WTC11 (cell line): Measurements from ENCODE around the gene NTN4. TPM values are rescaled to one million over a fixed set of nuclear protein-coding genes. Genes with fewer than 3 reads are reported as not detected.

Source experiments
- ATAC-seq: fragments of 200-7000 bp; cut with Tn5 transposase; 2 replicates; pipeline ENCODE4 v1.10.0; 2021; ENCODE audit warnings: mild to moderate bottlenecking, moderate library complexity
- CTCF ChIA-PET: fragments of 300-600 bp; sonication (Branson Sonifier 250); formaldehyde crosslinking; loops from one replicate; lab custom pipeline; 2021; ENCODE audit warnings: antibody characterized with exemption; lab: Charles Lee
- POLR2A ChIA-PET: fragments of 350-600 bp; sonication (Branson Sonifier 250); formaldehyde crosslinking; loops from one replicate; lab custom pipeline; 2021; ENCODE audit warnings: antibody characterized with exemption; lab: Charles Lee
- DNase-seq: peaks from one replicate; pipeline ENCODE4 v3.0.0; 2021; ENCODE audit warnings: low spot score
- H3K27ac Mint-ChIP-seq: 2 replicates; pipeline ENCODE4 v1.8.0; 2021; ENCODE audit warnings: mixed read lengths
- H3K27me3 Mint-ChIP-seq: 2 replicates; pipeline ENCODE4 v1.8.0; 2021; ENCODE audit warnings: low read depth, mild to moderate bottlenecking, moderate library complexity, mixed read lengths
- H3K36me3 Mint-ChIP-seq: 2 replicates; pipeline ENCODE4 v1.8.0; 2021; ENCODE audit warnings: mixed read lengths
- H3K4me1 Mint-ChIP-seq: 2 replicates; pipeline ENCODE4 v1.8.0; 2022; ENCODE audit warnings: mixed read lengths
- H3K4me3 Mint-ChIP-seq: 2 replicates; pipeline ENCODE4 v1.8.0; 2021; ENCODE audit warnings: mild to moderate bottlenecking, moderate library complexity, mixed read lengths
- H3K9me3 Mint-ChIP-seq: 2 replicates; pipeline ENCODE4 v1.8.0; 2021; ENCODE audit warnings: mixed read lengths
- CBFB ChIP-seq: sonication (generic); formaldehyde crosslinking; IDR thresholded peaks from 2 replicates; pipeline ENCODE4 v1.8.1; 2022; ENCODE audit warnings: mild to moderate bottlenecking, low read depth, missing genetic modification reagents
- ELF4 ChIP-seq: sonication (generic); formaldehyde crosslinking; IDR thresholded peaks from 2 replicates; pipeline ENCODE4 v1.8.1; 2022; ENCODE audit warnings: low read depth, mild to moderate bottlenecking, moderate library complexity, missing genetic modification reagents
- ESRRA ChIP-seq: sonication (generic); formaldehyde crosslinking; IDR thresholded peaks from 2 replicates; pipeline ENCODE4 v1.8.1; 2022; ENCODE audit warnings: mild to moderate bottlenecking, missing genetic modification reagents, borderline replicate concordance
- ETV6 ChIP-seq: sonication (generic); formaldehyde crosslinking; IDR thresholded peaks from 2 replicates; pipeline ENCODE4 v1.8.1; 2022; ENCODE audit warnings: mild to moderate bottlenecking, missing genetic modification reagents
- FOXK1 ChIP-seq: sonication (generic); formaldehyde crosslinking; IDR thresholded peaks from 2 replicates; pipeline ENCODE4 v1.8.0; 2022; ENCODE audit warnings: mild to moderate bottlenecking, moderate library complexity, missing genetic modification reagents
- GRHL2 ChIP-seq: fragments of 250-450 bp; sonication (Bioruptor Pico); IDR thresholded peaks from 2 replicates; pipeline ENCODE4 v1.8.0; 2022; ENCODE audit warnings: mild to moderate bottlenecking, moderate library complexity; ENCODE audit not compliant: insufficient replicate concordance, severe bottlenecking
- JAZF1 ChIP-seq: fragments of 250-450 bp; sonication (Bioruptor Pico); IDR thresholded peaks from 2 replicates; pipeline ENCODE4 v1.9.0; 2021; ENCODE audit warnings: moderate library complexity, mild to moderate bottlenecking, inconsistent platforms
- NR2C2 ChIP-seq: sonication (generic); formaldehyde crosslinking; IDR thresholded peaks from 2 replicates; pipeline ENCODE4 v1.8.0; 2022; ENCODE audit warnings: mild to moderate bottlenecking, missing genetic modification reagents
- PRRX2 ChIP-seq: fragments of 250-450 bp; sonication (Bioruptor Pico); IDR thresholded peaks from 2 replicates; pipeline ENCODE4 v1.8.0; 2021; ENCODE audit warnings: mild to moderate bottlenecking
- SP1 ChIP-seq: sonication (generic); formaldehyde crosslinking; conservative IDR thresholded peaks from 2 replicates; pipeline ENCODE4 v1.8.1; 2022; ENCODE audit warnings: missing genetic modification reagents
- ZBTB21 ChIP-seq: sonication (generic); formaldehyde crosslinking; IDR thresholded peaks from 2 replicates; pipeline ENCODE4 v1.8.1; 2023; ENCODE audit warnings: mild to moderate bottlenecking, missing genetic modification reagents, borderline replicate concordance
- total RNA-seq: library from RNA; stranded (reverse); gene quantifications from 3 replicates; pipeline ENCODE4 v1.2.3, GENCODE V29; 2021
- TF ChIP-seq, protein P1 (sequence below): fragments of 250-450 bp; sonication (Bioruptor Pico); conservative IDR thresholded peaks from 2 replicates; pipeline ENCODE4 v1.9.0; 2021; ENCODE audit warnings: mild to moderate bottlenecking
- TF ChIP-seq, protein P2 (sequence below): sonication (generic); formaldehyde crosslinking; IDR thresholded peaks from 2 replicates; pipeline ENCODE4 v1.8.0; 2022; ENCODE audit warnings: mild to moderate bottlenecking, missing genetic modification reagents
- TF ChIP-seq, protein P3 (sequence below): sonication (generic); formaldehyde crosslinking; IDR thresholded peaks from 2 replicates; pipeline ENCODE4 v1.8.0; 2023; ENCODE audit warnings: missing genetic modification reagents
- TF ChIP-seq, protein P4 (sequence below): sonication (generic); formaldehyde crosslinking; IDR thresholded peaks from 2 replicates; pipeline ENCODE4 v1.8.1; 2023; ENCODE audit warnings: mild to moderate bottlenecking, moderate library complexity, missing genetic modification reagents
- TF ChIP-seq, protein P5 (sequence below): fragments of 250-450 bp; sonication (Bioruptor Pico); IDR thresholded peaks from 2 replicates; pipeline ENCODE4 v1.9.0; 2021; ENCODE audit warnings: mild to moderate bottlenecking

The NTN4 gene
- total RNA-seq, 1 experiment from 2014 or later = 2.7 TPM

DNA sequence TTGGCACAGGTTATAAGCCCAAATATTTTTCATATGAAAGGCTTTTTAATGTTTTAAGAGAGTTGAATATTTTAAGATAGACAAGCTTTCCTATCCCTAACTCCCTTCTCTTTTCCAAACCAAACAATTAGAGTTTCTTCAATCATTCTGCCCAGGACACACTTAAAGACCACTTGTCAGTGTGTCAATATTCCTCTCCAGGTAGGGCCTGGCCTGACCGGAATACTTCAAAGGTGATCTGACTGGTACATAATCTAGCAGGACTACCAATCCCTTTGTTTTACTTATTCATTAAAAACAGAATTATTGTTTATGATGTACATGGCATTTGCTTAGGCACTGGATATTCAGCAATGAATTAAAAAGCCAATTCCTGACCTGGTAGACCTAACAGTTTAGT lies 44.0 kb upstream of the NTN4 start (continued):
- TF ChIP-seq, protein P1, sequence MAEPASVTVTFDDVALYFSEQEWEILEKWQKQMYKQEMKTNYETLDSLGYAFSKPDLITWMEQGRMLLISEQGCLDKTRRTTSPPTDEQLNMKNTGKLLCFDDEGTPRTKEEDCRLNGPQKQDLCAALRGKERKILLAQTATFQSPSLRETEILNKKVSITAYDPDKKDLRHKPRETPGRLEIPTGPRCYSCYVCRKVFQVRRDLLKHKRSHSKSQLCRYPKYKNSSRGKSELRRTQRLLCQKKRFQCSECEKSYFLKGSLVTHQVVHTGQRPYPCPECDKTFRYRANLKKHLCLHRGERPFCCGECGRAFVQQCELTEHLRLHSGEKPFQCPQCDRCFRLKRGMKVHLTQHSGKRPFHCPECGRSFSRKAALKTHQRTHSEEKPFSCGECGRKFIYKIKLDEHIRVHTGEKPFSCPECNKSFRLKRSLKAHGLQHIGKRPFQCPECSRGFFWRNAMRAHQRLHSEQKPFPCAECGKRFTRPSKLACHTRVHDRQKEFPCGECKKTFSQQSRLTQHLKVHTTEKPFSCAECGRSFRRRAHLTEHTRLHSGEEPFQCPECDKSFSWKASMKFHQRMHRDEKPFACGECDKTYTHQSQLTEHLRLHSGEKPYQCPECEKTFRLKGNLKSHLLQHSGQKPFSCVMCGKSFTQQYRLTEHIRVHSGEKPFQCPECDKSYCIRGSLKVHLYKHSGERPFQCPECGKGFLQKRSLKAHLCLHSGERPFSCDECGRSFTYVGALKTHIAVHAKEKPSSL (CRISPR knock-in tag) = no peak
- TF ChIP-seq ESRRA (CRISPR knock-in tag) = no peak
- TF ChIP-seq, all 79 proteins: peak for 0

DNA sequence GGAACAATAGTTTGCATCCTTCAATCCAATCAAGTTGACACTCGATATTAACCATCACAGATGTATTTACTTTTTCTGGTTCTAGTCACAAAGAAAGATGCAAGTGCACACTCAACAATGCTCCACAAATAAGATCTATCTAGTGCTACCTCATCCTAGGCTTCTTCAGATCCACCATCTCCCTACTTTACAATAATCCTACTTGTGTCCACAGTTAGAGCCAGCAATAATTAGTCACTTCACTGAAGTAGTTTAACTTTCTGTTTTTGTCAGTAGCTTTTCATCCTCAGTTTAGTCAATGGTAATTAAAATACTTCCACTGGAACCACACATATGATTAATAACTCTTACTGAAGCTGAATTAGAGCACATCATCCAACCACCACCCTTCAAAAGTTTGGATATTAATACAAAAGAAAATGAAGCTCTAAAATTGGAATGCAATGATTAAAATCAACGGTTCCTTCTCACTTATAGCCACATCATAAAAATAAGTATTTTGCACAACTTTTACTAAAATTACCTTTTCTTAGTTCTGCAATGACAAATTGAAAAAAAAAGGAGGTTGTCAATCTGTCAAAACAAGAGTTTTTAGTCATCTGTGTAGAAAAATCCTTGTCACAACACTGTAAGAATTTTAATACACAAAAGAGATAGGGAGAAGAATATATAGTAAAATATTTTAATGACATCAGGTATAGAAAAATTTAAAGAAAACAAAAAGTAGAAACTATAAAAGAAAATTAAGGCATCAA lies 39.9 kb upstream of the NTN4 start:
- ATAC-seq = no peak
- TF ChIP-seq, protein P1 (CRISPR knock-in tag) = no peak
- TF ChIP-seq, protein P2, sequence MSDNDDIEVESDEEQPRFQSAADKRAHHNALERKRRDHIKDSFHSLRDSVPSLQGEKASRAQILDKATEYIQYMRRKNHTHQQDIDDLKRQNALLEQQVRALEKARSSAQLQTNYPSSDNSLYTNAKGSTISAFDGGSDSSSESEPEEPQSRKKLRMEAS (CRISPR knock-in tag) = no peak
- TF ChIP-seq NR2C2 (CRISPR knock-in tag) = no peak
- no peak for TF ChIP-seq GRHL2
- no peak for TF ChIP-seq ELF4 (CRISPR knock-in tag)
- TF ChIP-seq PRRX2 (CRISPR knock-in tag) = no peak
- no peak for TF ChIP-seq ZBTB21 (CRISPR knock-in tag)
- no peak for TF ChIP-seq SP1
- TF ChIP-seq, protein P3, sequence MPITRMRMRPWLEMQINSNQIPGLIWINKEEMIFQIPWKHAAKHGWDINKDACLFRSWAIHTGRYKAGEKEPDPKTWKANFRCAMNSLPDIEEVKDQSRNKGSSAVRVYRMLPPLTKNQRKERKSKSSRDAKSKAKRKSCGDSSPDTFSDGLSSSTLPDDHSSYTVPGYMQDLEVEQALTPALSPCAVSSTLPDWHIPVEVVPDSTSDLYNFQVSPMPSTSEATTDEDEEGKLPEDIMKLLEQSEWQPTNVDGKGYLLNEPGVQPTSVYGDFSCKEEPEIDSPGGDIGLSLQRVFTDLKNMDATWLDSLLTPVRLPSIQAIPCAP = no peak
- TF ChIP-seq, protein P4, sequence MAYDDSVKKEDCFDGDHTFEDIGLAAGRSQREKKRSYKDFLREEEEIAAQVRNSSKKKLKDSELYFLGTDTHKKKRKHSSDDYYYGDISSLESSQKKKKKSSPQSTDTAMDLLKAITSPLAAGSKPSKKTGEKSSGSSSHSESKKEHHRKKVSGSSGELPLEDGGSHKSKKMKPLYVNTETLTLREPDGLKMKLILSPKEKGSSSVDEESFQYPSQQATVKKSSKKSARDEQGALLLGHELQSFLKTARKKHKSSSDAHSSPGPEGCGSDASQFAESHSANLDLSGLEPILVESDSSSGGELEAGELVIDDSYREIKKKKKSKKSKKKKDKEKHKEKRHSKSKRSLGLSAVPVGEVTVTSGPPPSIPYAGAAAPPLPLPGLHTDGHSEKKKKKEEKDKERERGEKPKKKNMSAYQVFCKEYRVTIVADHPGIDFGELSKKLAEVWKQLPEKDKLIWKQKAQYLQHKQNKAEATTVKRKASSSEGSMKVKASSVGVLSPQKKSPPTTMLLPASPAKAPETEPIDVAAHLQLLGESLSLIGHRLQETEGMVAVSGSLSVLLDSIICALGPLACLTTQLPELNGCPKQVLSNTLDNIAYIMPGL (CRISPR knock-in tag) = no peak
- no peak for TF ChIP-seq JAZF1
- TF ChIP-seq CBFB (CRISPR knock-in tag) = no peak
- TF ChIP-seq ETV6 = no peak
- TF ChIP-seq, protein P5, sequence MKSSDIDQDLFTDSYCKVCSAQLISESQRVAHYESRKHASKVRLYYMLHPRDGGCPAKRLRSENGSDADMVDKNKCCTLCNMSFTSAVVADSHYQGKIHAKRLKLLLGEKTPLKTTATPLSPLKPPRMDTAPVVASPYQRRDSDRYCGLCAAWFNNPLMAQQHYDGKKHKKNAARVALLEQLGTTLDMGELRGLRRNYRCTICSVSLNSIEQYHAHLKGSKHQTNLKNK = no peak
- TF ChIP-seq FOXK1 (CRISPR knock-in tag) = no peak
- TF ChIP-seq, all 79 proteins: peak for 0
- no peaks in the 10 kb centered on the region for H3K36me3 Mint-ChIP-seq
- H3K27me3 Mint-ChIP-seq = peaks cover 2% of the 10 kb centered on the region; the same call in 1 of the 2 replicates
- CTCF ChIA-PET = interaction anchor here (0.7 kb wide), 1 partner anchor 12 kb away, joined by 3 read pairs; no protein-coding TSS in a partner anchor
- H3K4me1 Mint-ChIP-seq = peaks cover 13% of the 10 kb centered on the region
- no peak overlapping the region for H3K4me3 Mint-ChIP-seq
- no peak for DNase-seq
- POLR2A ChIA-PET = no interaction called here
- no peak overlapping the region for H3K27ac Mint-ChIP-seq
- no peaks in the 10 kb centered on the region for H3K9me3 Mint-ChIP-seq
